Islet precursor cell (in vitro differentiated cells): ENCODE data around the gene C14orf93.

Source experiments
- DNase-seq: peaks from one replicate; pipeline ENCODE4 v3.0.0-alpha.2; 2018

C14orf93 gene

DNA sequence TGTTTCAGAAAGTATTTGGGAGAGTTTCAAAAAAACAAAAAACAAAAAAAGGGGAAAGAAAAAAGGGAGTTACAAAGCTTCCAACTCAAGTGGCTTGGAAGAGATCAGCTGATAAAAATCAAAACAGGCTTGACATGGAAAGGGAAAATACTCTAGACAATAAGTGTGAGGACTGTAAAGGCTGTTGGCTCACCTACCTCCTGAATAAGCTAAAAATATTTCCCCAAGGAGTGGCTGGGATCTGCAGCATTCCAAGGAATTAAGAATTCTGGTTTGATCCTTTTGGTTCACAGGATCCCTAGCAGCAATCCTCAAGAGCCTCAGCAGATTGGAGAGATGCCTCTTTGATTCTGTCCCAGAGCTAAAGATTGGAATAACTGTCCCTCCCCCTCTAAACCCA lies 16.4 kb downstream of the C14orf93 start:
- DNase-seq, result no peak

DNA sequence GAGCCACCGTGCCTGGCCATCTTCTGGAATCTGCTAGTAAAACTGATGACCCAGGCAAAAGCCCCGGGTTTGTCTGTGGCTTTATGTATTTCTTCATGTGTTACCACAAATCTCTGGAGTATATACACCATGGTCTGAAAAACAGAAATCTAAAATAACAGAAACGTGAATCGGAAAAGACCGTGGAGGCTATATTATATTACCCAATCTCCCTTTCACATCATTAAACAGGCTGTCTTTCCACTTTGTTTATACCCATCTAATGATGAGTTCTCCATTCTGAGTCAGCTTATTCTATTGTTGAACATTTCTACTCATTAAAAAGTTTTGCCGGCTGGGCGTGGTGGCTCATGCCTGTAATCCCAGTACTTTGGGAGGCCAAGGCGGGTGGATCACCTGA lies 18.1 kb downstream of the C14orf93 start:
- DNase-seq, result no peak

DNA sequence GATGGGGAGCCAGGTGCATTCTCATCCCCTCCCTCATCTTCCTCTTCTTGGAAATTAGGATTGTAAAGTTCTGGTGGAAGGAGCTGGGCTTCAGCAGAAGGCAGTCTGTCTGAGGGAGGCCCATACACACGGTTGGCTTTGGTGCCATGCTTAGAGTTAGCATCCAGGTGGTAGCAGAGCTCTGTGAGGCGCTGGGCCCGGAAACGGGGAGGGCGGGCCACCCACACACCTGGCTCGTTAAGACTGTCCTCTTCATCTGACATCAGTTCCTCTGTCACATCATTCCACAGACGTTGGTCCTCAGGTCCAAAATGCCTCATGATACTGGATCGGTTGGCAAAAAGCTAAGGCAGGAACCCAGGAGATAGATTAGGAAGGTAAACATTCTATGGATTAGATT lies 22.7 kb downstream of the C14orf93 start:
- no peak for DNase-seq

DNA sequence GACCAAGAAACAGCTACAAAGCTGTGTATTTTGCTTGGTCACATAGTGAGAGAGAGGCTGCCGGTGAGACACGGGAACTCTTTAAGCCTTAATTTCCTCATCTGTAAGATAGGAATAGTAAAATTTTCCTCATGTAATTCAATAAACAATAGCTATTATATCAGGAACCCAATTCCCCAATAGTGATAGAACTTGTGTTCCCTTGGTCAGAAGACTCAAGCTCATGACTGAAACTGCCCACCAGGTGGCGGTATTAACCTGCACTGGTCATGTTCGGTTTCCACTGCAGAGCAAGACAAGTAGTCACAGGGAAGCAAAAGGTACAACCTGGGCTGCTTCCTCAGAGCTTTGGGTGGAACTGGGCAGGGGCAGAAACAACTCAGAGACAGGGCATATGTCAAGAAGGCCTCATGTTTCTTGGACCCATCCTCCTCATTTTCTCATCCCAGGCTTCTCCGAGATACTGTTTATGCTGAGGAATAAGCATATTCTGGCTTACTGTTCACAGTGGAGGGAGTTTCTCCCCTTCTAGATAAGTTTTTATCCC lies 23.4 kb downstream of the C14orf93 start:
- DNase-seq, result peak; percentile 94

DNA sequence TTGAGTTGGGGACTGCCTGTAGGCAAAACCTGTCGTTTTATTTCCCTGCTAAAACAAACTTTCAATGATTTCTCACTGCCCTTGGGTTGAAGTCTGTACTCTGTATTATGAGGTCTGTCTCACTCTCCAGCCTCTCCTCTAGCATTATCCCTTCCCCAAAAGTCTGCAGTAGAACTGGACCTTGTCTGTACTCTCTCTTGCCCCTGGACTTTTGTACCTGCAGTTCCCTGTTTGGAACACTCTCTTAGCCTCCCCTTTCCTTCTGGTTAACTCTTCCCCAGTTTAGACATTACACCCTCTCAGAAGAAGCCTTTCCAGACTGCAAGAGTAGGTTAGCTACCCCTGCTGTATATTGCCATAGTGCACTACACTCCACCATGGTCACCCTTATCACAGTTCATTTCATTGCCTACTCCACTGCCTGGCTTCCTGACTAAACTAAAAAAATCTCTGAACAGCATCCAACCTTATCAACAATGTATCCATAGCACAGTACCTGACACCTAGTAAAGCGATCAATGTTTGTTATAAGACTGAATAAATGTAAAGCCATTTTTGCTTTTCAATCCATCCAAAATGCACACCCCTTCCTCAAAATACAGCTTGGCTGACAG lies 23.9 kb downstream of the C14orf93 start:
- DNase-seq, result no peak

DNA sequence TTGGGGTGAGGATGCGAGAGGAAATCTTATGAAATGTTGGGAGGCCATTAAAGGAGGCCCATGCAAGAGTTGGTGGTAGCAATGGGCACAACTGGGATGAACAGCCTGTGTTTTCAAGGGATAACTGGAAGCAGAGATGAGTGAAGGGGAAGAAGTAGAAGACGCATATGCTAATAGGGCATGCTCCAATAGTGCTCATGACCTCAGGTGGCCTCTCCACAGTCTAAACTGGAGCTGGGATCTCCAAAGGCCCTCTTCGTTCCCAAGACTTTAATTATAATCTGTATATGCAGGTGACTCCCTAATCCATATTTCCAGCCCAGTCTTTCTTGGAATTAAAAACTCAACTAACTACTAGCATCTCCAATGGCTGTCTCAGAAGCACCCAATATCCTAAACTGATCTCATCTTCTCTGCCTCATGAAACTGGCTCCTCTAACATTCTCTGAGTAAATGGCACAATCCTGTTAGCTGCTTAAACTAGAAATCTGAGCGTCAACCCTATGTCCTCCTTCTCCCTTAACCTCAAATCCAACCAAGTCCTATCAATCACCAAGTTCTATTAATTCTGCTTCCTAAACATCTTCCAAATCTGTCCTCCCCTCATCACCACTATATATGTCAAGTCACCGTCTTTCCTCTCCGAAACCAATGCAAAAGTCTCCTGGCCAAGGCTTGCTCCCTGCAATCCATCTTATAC lies 24.8 kb downstream of the C14orf93 start:
- no peak for DNase-seq

DNA sequence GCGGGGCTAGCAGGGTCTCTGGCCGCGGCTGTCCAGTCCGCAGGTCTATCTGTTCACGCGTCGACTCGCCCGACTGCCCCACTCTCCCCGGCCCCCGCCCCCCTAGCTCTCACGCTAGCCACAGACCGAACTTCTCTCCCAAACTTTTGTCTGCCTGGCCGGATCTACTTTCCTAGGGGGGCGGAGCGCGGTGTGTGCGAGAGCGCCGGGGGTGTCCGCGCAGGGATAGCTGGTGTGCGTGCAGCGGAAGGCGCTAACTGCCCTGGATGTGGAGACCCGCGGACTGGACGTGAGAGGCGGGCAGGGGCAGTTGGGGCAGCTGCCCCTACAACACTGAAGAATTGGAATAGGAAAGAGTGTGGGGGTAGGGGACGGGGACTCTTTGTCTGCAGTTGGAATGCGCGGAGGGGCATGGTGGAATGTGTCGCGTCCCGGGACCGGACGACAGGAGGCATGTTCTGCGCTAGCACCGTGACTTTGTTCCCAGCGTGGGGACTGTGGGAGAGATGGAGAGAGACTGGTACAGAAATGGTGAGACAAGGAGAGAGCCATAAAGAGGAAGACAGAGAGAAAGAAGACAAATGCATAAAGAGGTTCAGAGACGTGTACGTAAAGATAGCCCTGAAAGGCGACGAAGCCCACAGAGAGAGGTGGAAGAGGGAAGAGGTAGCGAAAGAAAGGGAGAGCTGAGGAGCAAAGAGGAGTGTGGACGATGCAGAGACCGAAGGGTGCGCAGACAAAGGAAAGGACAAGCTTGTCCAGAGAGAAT lies 27.3 kb downstream of the C14orf93 start, which contains the start of gene AJUBA:
TSS of gene AJUBA (minus strand) at position 75 of the 769 bp plus-strand sequence. CDS start 285 bp downstream, outside the sequence.
- peak; percentile 96 for DNase-seq

DNA sequence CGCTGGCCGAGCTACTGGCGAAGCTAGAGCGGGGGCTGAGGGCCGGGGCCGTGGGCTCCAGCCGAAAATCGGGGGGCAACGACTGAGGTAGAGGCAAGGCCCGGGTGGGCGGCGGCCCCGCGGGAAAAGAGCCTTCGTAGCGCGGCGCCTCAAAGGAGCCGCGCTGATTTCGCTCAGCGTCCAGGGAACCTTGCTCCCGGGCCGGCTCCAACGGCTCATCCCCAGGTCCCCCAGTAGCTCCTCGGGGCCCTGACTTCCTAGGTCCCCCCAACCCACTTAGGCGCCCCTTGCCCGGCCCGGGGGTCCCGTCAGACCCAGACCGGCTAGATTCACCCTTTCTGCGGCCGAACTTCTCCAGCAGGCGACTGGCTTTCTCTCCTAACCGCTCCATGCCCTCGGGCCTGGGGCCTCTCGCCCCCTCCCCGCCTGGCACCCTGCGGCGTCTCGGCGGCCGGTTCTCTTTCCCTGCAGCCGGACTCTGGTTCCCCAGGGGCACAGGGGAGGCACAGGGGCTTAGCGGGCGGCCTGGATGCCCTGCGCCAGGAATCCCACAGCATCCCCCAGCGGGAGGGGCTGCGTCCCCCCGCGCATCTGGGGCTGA lies 28.0 kb downstream of the C14orf93 start:
- DNase-seq, result no peak

DNA sequence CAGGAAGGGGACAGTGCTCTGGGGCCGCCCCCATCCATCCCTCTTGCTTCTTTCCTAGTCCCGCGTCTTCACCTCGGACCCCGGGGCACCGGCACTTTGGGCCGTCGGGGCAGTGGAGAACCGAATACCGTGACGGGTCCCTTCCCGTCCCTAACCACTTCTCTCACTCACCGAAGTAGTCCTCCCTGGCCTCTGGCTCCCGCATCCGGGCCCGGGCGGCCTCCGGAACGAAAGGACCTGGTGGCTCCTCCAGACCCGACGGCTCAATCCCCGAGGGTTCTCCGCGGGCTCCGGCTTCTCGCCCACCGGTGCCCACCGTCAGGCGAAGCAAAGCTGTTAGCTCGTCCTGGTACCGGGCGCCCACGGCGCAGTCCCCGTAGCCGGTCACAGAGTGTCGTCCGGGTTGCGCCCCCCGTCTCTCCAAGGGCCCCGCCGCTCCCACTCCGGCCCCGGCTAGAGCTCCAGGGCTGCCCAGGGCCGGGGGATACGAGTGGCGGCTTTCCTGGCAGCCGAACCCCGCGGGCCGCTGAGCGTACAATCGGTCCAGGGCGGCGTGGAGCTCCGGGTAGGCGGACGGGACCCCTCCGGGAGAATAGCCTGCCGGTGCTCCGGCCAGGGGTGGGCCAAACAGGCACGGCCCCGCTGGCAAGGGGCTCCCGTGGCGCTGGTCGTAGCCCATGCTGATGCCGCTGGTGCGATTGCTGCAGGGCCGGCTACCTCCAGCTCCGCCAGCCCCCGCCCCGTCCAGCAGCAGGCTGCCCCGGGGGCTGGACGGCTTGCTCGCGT lies 28.7 kb downstream of the C14orf93 start:
- DNase-seq, result peak; percentile 70

DNA sequence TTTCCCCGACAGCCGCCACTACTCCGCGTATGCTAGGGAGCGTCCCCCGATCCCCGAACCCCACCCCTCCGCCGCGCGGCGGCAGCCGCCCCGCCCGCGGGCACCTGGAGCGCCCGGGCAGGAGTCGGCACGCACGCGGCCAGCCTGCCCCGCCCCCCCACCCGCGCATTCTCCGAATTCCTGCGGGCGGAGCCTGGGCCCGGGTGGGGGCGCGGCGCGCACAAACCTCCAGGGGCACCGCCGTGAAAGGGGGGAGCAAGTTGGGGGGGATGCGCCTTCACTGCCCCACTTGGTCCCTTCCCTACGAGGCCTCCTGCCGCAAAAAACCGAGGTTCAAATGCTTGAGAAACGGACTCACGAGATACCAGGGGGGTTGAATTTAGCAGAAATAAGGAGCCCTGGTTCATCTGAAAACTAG lies 29.3 kb downstream of the C14orf93 start:
- DNase-seq, result peak; percentile 84

DNA sequence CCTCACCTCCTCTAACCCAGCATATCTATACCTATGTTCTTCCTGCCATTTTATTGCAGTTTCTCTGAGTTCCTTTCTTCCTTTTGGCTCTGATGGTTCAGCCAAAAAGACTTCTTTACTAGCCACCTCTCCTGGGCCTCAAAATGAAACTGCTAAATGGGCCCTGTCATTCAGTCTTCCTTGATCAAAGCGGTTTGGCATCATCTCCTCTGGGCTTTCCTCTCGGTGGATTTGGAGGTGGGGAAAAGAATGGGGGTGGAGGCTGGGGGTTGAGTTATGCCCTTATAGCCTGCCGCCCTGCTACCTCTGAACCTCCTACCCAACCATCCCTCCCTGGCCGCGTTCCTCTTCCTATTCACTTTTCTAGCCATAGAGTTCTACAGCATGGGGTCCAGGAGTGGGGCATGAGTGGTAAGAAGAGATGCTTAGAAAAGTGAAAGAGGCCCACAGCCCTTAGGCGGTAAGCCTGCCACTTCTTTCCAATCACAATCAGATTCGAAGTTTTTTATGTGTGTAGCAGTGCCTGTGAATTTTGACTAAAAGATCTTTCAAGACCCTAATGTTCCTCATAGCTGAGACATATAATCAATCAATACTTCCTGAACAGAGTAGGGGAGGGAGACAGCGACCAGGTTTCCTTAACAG lies 30.1 kb downstream of the C14orf93 start:
- no peak for DNase-seq

DNA sequence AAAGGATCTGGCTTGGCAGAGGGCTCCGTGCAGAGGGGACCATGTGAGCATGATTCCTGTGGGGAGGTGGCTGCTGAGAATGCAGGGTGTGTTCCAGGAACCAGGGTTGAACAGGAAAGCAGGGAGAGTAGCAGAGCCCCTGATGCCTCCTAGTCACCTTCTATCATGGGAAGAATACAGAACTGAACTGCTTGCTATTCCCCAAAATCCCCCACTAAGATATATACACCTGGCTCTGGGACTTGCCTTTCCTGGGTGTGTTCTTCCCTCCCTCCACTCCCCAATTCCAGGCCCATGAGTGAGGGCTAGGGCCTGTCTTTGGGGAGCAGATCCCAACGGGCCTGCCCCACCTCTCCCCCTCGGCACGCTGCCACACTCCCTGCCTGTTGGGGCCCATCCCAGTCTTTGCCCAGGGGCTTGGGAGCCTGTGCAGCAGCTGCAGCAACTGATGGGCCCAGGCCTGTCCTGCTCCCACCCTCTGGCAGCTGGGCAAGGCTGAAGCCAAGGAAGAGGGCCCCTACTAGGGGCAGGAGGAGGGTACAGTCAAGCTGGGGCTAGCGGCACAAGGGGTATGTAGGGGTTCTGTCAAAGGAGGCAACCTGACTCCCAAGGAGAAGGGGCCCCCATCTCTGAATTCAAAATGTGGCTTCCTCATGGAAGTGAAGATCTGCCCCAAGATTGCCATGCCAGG lies 30.8 kb downstream of the C14orf93 start:
- DNase-seq, result no peak

DNA sequence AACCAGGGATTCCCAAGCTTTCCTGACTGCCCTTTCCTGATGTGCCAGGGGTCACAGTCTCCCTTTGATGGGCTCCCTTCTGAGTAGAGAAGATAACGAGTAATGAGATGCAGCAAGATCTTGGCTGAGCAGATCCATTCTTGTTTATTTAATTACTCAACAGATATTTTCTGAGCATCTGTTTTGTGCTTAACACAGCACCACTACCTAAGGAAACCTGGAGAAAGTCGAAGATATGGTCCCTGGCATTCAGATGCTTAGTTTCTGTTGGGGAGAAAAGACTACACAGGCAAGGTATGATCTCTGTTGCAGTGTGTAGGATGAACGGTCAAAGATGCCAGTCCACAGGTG lies 31.5 kb downstream of the C14orf93 start:
- no peak for DNase-seq

DNA sequence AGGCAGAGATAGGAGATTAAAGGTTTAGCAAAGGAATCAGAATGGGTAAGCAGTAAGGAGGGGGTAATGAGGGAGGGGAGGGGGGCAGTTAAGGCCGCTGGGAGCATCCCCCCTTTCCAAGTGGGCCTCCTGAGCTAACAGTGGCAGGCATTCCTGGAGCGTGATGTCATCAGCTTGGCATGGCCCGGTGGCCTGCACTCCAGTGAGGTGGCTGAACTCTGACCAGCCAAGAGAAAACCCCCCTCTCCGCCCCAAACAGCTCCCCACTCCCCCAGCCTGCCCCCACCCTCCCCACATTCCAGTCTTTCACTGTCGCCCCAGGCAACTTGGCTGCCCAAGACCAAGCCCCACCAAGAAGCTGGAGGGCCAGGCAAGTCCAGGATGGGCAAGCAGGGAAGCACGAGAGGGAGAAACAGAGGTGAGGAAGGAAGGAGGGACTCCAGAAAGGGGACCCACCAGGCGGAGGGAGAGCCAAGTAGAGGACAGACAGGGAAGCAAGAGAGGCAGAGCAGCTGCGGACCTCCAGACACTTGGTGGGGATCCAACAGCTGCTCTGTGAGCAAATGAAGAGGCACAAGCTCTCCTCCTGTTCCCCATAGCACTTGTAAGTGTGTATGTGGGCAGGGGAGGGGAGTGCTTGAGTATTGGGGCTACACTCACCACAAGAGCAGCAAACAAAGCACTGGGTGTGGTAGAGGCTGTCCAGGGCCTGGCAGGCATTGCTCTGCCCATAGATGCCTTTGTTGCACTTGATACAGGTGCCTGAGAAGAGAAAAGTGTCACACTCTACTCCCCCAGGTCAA lies 32.1 kb downstream of the C14orf93 start:
- peak; percentile 98 for DNase-seq

DNA sequence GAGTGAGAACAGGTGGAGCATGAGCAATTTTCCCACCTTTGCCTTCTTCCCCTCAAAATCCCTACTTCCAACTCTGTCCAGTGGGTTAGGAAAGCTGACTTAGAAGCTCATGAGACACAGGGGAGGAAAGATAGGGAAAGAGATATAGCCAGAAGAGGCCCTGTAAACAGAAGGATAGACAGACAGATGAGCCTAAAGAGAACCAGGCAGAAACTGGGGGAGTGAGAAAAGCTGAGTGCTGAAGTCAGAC lies 32.6 kb downstream of the C14orf93 start:
- DNase-seq, result no peak

DNA sequence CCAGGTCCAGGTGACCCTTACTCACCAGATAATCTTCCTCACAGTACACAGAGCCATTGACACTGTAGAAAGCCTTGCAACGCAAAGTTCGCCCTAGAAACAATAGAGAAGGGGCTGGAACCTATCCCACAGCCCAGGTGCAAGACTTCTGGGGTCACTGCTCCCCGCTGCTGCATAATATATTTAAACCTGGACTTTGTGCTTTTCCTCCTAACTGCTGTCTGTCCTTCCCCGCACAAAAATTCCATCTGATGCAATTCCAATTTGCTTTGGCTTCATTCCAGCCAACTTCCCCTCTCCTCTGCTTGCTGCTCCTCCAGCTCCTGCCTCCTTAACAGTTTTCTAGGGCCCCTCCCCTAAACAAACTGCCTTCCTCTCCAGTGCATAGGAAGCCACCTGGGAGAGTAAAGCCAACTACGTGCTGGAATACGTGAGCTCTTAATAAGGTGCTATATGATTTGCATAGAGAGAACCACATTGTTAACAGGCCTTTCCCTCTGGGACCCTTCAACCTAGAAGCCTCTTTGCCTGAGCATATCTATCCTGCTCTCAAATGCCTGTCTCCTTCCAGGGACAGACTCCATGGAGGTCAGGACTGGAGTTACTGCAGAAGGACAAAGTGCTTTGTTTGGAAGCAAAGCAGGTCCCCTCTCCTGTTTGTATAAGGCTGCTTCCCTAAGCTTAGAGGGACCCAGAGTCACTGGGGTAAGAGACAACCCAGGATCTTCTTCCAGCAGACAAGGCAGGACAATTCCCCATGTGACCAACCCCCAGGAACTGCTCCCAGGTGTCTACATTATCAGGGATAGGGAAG lies 33.1 kb downstream of the C14orf93 start:
- DNase-seq, result no peak

DNA sequence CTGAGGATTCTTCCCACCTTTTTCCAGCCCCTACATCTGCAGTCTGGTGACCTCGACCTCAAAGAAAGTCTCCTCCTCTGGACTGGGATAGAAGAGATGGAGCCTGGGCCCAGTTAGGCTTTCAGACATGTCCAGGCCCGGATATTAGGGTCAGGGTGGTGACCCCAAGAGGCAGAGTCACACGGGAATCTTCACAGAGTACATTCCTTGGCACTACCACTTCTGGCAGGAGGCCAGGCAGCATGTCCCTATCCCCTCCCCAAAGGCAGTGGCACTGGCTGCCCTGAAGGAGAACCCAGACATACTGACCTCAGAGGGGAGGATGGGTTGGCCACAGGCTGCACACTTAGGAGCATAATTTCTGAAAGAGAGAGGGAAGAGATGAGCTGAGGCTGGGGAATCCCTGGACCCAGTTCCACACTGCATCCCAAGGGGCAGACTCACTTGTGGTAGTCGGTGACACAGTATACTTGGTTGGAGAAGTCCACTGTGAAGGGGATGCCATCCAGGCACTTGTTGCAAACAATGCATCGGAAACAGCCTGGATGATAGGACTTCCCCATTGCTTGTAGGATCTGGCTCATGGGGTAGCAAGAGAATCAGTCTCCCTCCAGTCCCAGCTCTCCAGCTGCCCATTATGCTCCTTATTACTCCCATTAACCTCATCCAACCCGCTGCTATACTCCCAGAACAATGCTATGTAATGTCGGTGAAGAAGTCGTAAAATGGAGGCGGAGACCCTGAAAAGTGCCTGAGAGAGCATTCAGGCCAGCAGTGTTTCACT lies 35.2 kb downstream of the C14orf93 start:
- DNase-seq, result no peak

DNA sequence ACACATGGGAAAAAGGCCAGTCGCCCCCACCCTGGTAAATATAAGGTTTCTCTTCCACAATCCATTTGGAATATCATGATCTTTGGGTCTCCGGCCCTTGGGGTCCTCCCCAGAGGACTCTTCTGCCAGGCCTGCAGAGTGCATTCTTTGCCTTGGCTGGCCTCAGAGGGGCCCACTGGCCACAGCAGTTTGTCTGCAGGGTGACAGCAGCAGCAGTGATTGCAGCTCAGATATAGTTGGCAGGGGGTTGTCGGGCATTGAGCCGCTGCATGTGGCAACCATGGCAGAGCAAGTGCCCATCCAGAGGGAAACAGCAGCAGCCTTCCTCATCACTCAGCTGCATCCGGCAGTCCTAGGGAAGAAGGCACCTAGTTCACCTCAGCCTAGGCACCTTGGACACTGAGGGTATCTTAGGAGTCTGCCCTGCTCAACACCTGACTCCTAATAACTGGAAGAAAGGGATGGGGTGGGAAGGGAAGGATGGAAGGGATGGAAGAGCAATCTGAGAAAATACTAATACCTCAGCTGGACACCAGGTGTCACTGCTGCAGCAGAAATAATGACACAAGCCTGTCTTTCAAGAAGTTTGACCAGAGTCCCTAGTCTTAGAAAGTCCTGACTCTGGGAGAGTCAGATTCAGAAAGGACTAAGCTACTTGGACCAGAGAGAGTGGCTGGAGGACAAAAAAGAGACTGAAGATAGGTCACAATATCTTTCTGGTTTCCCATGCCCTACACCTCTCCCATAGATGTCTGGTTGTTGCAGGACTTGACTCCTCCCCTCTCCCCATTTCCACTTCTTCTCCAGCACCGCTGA lies 36.5 kb downstream of the C14orf93 start:
- peak; percentile 70 for DNase-seq
